Measurements from ENCODE around the gene SNX24. TPM values are rescaled to one million over a fixed set of nuclear protein-coding genes. Genes with fewer than 3 reads are reported as not detected.

Gene SNX24
- total RNA-seq, 1 donor from 2014 or later = 20.4 TPM

DNA sequence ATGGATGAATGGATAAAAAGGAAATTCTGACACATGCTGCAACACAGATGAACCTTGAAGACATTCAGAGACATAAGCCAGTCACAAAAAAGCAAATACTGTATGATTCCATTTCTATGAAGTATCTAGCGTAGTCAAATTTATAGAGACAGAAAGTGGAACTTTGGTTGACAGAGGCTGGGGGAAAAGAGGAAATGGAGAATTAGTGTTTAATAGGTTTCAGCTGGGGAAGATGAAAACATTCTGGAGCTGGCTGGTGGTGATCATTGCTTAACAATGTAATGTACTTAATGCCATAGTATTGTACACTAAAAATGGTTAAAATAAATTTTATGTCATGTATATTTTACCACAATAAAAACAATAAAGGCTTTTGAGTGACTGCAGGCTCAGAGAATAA is 166.9 kb downstream of the SNX24 start:
- H3K4me3 Mint-ChIP-seq (ENCODE audit: low read depth) = no peak overlapping the region
- H3K27ac Mint-ChIP-seq = no peak overlapping the region
- no peaks in the 10 kb centered on the region for H3K9me3 Mint-ChIP-seq (ENCODE audit: low read depth)
- no peak for DNase-seq (ENCODE audit: low spot score, unreplicated experiment)
- no peaks in the 10 kb centered on the region for H3K36me3 Mint-ChIP-seq (ENCODE audit: insufficient read depth)
- TF ChIP-seq, protein P1, sequence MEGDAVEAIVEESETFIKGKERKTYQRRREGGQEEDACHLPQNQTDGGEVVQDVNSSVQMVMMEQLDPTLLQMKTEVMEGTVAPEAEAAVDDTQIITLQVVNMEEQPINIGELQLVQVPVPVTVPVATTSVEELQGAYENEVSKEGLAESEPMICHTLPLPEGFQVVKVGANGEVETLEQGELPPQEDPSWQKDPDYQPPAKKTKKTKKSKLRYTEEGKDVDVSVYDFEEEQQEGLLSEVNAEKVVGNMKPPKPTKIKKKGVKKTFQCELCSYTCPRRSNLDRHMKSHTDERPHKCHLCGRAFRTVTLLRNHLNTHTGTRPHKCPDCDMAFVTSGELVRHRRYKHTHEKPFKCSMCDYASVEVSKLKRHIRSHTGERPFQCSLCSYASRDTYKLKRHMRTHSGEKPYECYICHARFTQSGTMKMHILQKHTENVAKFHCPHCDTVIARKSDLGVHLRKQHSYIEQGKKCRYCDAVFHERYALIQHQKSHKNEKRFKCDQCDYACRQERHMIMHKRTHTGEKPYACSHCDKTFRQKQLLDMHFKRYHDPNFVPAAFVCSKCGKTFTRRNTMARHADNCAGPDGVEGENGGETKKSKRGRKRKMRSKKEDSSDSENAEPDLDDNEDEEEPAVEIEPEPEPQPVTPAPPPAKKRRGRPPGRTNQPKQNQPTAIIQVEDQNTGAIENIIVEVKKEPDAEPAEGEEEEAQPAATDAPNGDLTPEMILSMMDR (IDR thresholded peaks at IDR 0.05; ENCODE audit: unreplicated experiment) = no peak
- no peaks in the 10 kb centered on the region for H3K27me3 Mint-ChIP-seq
- peaks cover 6% of the 10 kb centered on the region for H3K4me1 Mint-ChIP-seq (ENCODE audit: low read depth)

GRCh38 chr5:123014689-123015088 is 169.3 kb downstream of the SNX24 start:
- Mint-ChIP-seq H3K4me1 (ENCODE audit: low read depth) (no peaks in the 10 kb centered on the region), H3K27ac (no peak overlapping the region), H3K9me3 (ENCODE audit: low read depth) (no peaks in the 10 kb centered on the region), H3K27me3 (no peaks in the 10 kb centered on the region), H3K36me3 (ENCODE audit: insufficient read depth) (no peaks in the 10 kb centered on the region), H3K4me3 (ENCODE audit: low read depth) (no peak overlapping the region)
- DNase-seq (ENCODE audit: low spot score, unreplicated experiment) = no peak
- TF ChIP-seq, protein P1 (IDR thresholded peaks at IDR 0.05; ENCODE audit: unreplicated experiment) = no peak

DNA sequence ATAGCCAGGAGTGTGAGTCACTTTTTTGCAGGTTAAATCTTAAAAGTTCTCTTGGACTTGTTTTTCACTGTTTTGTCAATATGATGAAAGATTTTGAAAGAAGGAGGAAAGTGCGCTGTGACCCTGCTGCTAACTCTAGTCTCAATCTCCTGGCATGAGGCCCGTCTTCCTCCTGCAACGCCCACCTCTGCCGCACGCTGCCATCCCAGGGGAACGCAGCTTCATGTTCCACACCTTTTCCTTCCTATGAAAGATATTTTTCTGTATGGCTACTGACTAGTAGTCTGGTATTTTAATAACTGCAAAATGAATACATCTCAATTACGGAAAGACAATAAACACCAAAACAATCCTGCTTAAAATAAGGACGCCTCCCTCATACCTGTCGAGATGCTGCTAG is 182.8 kb downstream of the SNX24 start:
- TF ChIP-seq, protein P1 (IDR thresholded peaks at IDR 0.05; ENCODE audit: unreplicated experiment) = no peak
- Mint-ChIP-seq H3K4me3 (ENCODE audit: low read depth) (no peak overlapping the region), H3K4me1 (ENCODE audit: low read depth) (no peaks in the 10 kb centered on the region), H3K27ac (no peak overlapping the region), H3K27me3 (peaks cover 12% of the 10 kb centered on the region), H3K36me3 (ENCODE audit: insufficient read depth) (peaks cover 12% of the 10 kb centered on the region), H3K9me3 (ENCODE audit: low read depth) (no peaks in the 10 kb centered on the region)
- DNase-seq (ENCODE audit: low spot score, unreplicated experiment) = no peak

DNA sequence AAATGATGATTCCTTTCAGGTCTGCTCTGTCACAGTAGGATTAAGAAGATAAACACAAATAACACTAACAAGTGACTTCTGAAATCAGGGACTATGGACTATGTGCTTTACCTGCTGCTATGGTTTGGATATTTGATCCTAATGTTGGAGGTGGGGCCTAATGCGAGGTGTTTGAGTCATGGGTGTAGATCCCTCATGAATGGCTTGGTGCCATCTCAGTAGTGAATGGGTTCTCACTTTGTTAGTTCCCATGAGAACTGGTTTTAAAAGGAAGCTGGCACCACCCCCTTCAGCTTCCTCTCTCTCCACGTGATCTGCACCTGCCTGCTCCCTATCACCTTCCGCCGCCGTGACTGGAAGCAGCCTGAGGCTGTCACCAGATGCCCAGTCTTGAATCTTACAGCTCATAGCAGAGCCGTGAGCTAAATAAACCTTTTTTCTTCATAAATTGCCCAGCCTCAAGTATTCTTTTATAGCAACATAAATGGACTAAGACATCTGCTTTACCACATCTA is 187.8 kb downstream of the SNX24 start:
- peaks cover 8% of the 10 kb centered on the region for H3K4me1 Mint-ChIP-seq (ENCODE audit: low read depth)
- H3K36me3 Mint-ChIP-seq (ENCODE audit: insufficient read depth) = peaks cover 1% of the 10 kb centered on the region
- H3K27me3 Mint-ChIP-seq = peaks cover 44% of the 10 kb centered on the region
- DNase-seq (ENCODE audit: low spot score, unreplicated experiment) = no peak
- no peaks in the 10 kb centered on the region for H3K9me3 Mint-ChIP-seq (ENCODE audit: low read depth)
- no peak overlapping the region for H3K27ac Mint-ChIP-seq
- H3K4me3 Mint-ChIP-seq (ENCODE audit: low read depth) = no peak overlapping the region
- TF ChIP-seq, protein P1 (IDR thresholded peaks at IDR 0.05; ENCODE audit: unreplicated experiment) = no peak

GRCh38 chr5:123035360-123035917 is 190.0 kb downstream of the SNX24 start:
- no peak overlapping the region for H3K27ac Mint-ChIP-seq
- DNase-seq (ENCODE audit: low spot score, unreplicated experiment) = no peak
- no peaks in the 10 kb centered on the region for H3K9me3 Mint-ChIP-seq (ENCODE audit: low read depth)
- peaks cover 57% of the 10 kb centered on the region for H3K27me3 Mint-ChIP-seq
- peak overlapping the region; percentile 78 for H3K4me3 Mint-ChIP-seq (ENCODE audit: low read depth)
- TF ChIP-seq, protein P1 (IDR thresholded peaks at IDR 0.05; ENCODE audit: unreplicated experiment) = no peak
- H3K36me3 Mint-ChIP-seq (ENCODE audit: insufficient read depth) = no peaks in the 10 kb centered on the region
- H3K4me1 Mint-ChIP-seq (ENCODE audit: low read depth) = peaks cover 8% of the 10 kb centered on the region
